Heart left ventricle (tissue), 16 donors: ENCODE measurements around the gene FZD1. TPM values are rescaled to one million over a fixed set of nuclear protein-coding genes. Genes with fewer than 3 reads are reported as not detected.

Source experiments
- ATAC-seq, 4 donors: fragments of 200-7000 bp; cut with Tn5 transposase; one replicate each; pipeline ENCODE4 v1.9.1; 2020 to 2022; ENCODE audit warnings: moderate library complexity in 4 of 4, mild to moderate bottlenecking in 3 of 4, moderate number of reproducible peaks in 1 of 4
- DNase-seq, 5 donors: peaks; one replicate each; pipeline ENCODE4 v3.0.0-alpha.2; 2020
- H3K27ac ChIP-seq, 12 donors: fragments of 200-600 bp; sonication (generic) in 4 of 12; one replicate each; pipeline versions ENCODE4 v1.5.0 to v1.8.0; 2016 to 2022; ENCODE audit warnings: mild to moderate bottlenecking in 2 of 12
- H3K27me3 ChIP-seq, 9 donors: fragments of 200-600 bp; sonication (generic) in 2 of 9; one replicate each; pipeline versions ENCODE4 v1.5.1 to v1.8.0; 2016 to 2022; ENCODE audit warnings: mild to moderate bottlenecking in 3 of 9
- H3K36me3 ChIP-seq, 9 donors: fragments of 200-600 bp; sonication (generic) in 2 of 9; one replicate each; pipeline versions ENCODE4 v1.5.0 to v1.8.0; 2018 to 2022; ENCODE audit warnings: mild to moderate bottlenecking in 2 of 9
- H3K4me1 ChIP-seq, 12 donors: fragments of 200-600 bp; sonication (generic) in 4 of 12; one replicate each; pipeline versions ENCODE4 v1.5.0 to v1.8.0; 2016 to 2022; ENCODE audit warnings: mild to moderate bottlenecking in 3 of 12
- H3K4me3 ChIP-seq, 12 donors: fragments of 200-600 bp; sonication (generic) in 4 of 12; one replicate each; pipeline versions ENCODE4 v1.5.0 to v1.8.0; 2017 to 2022; ENCODE audit warnings: mild to moderate bottlenecking in 9 of 12, moderate library complexity in 4 of 12
- H3K9me3 ChIP-seq, 12 donors: fragments of 200-600 bp; sonication (generic) in 4 of 12; one replicate each; pipeline versions ENCODE4 v1.5.0 to v1.8.0; 2016 to 2022; ENCODE audit warnings: mild to moderate bottlenecking in 1 of 12
- CTCF ChIP-seq, 12 donors: fragments of 200-600 bp; sonication (generic) in 4 of 12; IDR thresholded peaks; one replicate each; pipeline versions ENCODE4 v1.5.0 to v1.8.0; 2018 to 2022; ENCODE audit warnings: antibody characterized with exemption in 12 of 12, mild to moderate bottlenecking in 5 of 12
- POLR2A ChIP-seq, 2 donors: fragments of 450-650 bp; IDR thresholded peaks; one replicate each; pipeline ENCODE4 v1.6.1; 2017; ENCODE audit warnings: antibody characterized with exemption in 2 of 2, mild to moderate bottlenecking in 2 of 2, moderate library complexity in 2 of 2
- WGBS, 4 donors: extraction: QIAGEN DNeasy Blood & Tissue Kit in 2 of 4; methylation state at CpG; one replicate each; pipeline versions ENCODE4 v1.1.5 to v1.1.7; 2013 to 2018; 5-methylcytosine and 5-hydroxymethylcytosine counted together
- intact Hi-C, 10 donors: fragments of 100-400 bp; cut with DNase I; formaldehyde crosslinking; loops; one replicate each; pipeline versions ENCODE4 v1.11.1 to v1.14.2; 2022
- polyA plus RNA-seq, 2 donors: library from polyadenylated mRNA; stranded (reverse); fragments of 200-250 nt; gene quantifications; one replicate each; pipeline ENCODE4 v1.2.3, GENCODE V29; 2013
- total RNA-seq, 9 donors: library from RNA; depleted of rRNA in 2 of 9; stranded (reverse); fragments of >200 nt in 2 of 9; fragmentation: NEBNext Ultra II Directional in 3 of 9; extraction: Animal tissue kit (Norgen Biotek cat#: 25700) in 3 of 9; gene quantifications; one replicate each; pipeline versions ENCODE4 v1.1.0 to v1.2.4, GENCODE V29; 2016 to 2023
- donor health status: ischemic (EF 13 %, LVEDD 7.1; RV severe dilation, severe dysfunction).
- donor health status: healthy with polysubstance abuse.
- donor health status: DM: no; HTN: yes; CAD: no.
- donor health status: DM: no; HTN: no; CAD: no.
- donor health status: ischemic (EF 25% LVEDD 6.9; RV normal size, moderate dysfunction).
- donor health status: ischemic (EF 25% LVEDD 5.7; RV mildly dilated, moderate dysfunction).
- donor health status: healthy.
- donor health status: DM: yes; HTN: yes; CAD: no.
- donor health status: ischemic (EF 35%, LVEDD 5.7; RV mildly dilated, moderate dysfunction).
- donor health status: nonischemic (EF 11% LVEDD 7.7; RV severe dilation, severe dysfunction).
- donor health status: DM: yes; HTN: yes; CAD: no.
- donor health status: PGD.
- donor health status: ischemic (EF 29% LVEDD 5.4; RV normal size, mild dysfunction).
- donor health status: nonischemic (EF 23%, LVEDD 6.1; RV moderate dilation, normal function).

Gene FZD1
- total and polyA plus RNA-seq, 11 donors = 4.7 to 29.8 (median 16.5) TPM

GRCh38 chr7:91319351-91319750, 55.1 kb downstream of the FZD1 start:
- 70 to 92% (median 85%) methylated on average over 4 of the region's 4 CpGs for WGBS, 4 donors
- DNase-seq (no peak), ATAC-seq (no peak)
- Histone ChIP-seq H3K27ac (no peak overlapping the region), H3K4me1 (peaks cover 0 to 4% (median 0%) of the 10 kb centered on the region in 12 donors), H3K27me3 (no peaks in the 10 kb centered on the region), H3K4me3 (no peak overlapping the region), H3K36me3 (no peaks in the 10 kb centered on the region), H3K9me3 (no peaks in the 10 kb centered on the region)
- TF ChIP-seq CTCF (IDR thresholded peaks at IDR 0.05) (no peak), POLR2A (IDR thresholded peaks at IDR 0.05) (no peak)
- intact Hi-C loops = no loop called here

- DNase-seq (no peak), ATAC-seq (no peak)
- Histone ChIP-seq H3K27me3 (no peaks in the 10 kb centered on the region), H3K9me3 (no peaks in the 10 kb centered on the region), H3K27ac (no peak overlapping the region), H3K36me3 (no peaks in the 10 kb centered on the region), H3K4me3 (no peak overlapping the region), H3K4me1 (peaks cover 0 to 4% (median 0%) of the 10 kb centered on the region in 12 donors)
- TF ChIP-seq CTCF (IDR thresholded peaks at IDR 0.05) (no peak), POLR2A (IDR thresholded peaks at IDR 0.05) (no peak)
- intact Hi-C loops = no loop called here
- WGBS, 4 donors = 93 to 98% (median 94%) methylated on average over 4 of the region's 4 CpGs
Observed at GRCh38 chr7:91320366-91321078, 56.3 kb downstream of the FZD1 start.
